GM21447 (cell line): ENCODE measurements around the gene FARP1.
"Not testable (repeated sequence)": the region's sequence is repeated elsewhere in the genome, so short reads cannot be mapped to it uniquely, and the experiment has no call there.

Experiments
- ATAC-seq: cut with Tn5 transposase; IDR thresholded peaks from one replicate; pipeline ENCODE4 v1.9.1; 2021; ENCODE audit not compliant: unreplicated experiment

FARP1 gene

DNA sequence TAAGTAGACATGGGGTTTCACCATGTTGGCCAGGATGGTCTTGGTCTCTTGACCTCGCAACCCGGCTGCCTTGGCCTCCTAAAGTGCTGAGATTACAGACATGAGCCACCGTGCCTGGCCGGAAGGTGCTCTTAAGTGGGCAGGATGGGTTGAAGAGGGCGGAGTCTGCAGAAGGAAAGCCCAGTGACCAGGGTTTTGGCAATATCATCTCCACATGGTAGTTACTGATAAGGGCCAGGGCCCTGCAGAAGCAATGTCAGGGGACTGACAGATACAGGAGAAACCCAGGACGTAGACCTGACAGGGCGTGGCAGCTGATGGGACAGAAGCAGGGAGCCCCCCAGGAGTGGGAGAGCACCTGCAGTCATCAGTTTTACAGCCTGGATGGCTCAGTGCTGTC is 79.9 kb downstream of the FARP1 start:
- no peak for ATAC-seq

DNA sequence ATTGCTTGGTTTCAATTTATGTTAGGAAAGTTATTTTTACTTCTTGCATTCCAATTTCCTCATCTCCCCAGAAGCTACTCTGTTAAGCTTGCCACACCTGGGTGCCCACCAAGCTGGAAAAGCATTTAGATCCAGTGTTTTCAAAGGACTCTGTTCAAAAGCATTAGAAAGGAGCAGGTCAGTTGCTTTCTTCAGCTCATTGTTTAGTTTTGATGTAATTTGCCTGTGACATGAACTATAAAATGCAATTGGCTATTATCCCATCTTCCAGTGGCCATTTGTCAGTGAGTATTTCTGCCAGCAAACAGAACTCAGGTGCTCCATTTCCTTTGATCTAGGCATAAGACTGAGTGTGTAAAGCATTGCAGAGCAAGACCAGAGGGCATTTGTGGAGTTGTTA is 80.8 kb downstream of the FARP1 start:
- no peak for ATAC-seq

DNA sequence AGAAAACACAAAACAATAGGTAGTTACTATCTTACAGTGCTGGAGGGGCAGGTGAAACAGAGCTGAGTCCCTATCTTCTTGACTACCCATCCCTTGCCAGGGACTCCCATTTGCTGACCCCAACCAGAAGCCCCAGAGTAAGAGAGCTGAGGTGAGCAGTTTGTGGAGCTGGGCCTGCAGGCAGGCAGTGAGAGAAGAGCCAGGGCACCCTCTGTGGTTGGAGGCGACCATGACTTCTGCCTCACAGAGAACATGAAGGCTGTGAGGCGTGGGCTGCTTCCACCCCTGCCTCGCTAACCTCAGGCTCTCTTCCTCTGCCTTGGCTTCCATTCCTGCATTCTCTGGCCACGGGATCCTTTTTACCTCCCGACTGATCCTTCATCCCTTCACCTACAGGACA is 81.7 kb downstream of the FARP1 start:
- ATAC-seq, result no peak

DNA sequence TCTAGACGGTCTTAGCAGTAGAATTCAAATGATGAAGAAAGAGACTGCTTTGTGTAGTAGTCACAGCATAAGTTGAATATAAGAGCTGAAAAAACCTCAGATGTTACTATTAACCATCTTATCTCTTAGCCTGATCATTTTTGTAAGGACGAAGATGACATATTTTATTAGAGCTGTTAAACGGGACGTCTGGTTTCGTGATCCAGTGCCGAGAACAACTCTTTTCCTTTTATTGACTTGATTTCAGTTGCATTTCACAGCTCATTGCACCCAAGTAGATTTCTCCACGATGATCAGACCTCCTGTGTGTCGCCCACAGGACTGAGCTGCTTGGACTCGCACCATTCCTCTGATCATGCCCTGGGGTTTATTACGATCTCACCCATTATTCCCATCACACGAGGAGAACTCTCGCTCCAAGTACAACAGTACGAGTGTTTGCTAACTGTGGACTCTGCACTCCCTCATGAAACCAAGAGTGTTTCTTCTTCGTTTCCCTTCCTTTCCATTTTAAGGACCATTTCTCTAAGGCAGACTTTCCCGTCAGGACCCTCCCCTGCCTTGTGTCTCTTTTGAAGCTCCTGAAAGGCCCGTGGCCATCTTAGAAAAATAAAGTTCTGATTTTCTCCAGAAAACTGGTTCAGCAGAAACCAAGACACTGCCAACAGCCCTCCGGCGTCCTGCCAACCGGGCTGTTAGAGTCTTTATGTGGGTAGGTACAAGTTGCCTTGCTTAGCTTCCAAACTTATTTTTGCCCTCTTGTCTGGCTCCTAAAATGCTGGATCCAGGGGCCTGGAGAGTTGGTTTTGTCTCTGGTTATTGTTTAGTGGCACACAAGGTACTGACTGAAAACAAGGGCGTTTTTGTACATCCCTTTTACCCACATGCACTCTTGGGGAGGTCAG is 82.4 kb downstream of the FARP1 start:
- no peak for ATAC-seq

DNA sequence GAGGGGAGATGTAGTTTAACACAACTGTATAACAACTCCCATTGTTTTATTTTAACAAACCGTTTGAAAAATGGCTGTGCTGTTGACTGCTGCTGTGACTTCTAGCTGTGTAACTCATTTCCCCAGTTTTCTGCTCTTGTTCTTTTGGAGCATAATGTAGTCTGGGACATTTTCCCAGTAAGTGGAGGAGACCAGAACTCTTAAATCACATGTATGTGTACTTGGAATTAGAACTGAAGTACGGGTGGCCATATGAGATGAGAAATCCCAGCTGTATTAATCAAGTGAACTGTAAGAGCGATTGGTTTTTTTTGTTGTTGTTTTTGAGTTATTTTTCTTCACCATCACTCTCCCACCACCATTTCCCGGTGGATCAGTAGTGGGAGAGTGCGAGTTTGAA is 83.6 kb downstream of the FARP1 start:
- ATAC-seq, result no peak

DNA sequence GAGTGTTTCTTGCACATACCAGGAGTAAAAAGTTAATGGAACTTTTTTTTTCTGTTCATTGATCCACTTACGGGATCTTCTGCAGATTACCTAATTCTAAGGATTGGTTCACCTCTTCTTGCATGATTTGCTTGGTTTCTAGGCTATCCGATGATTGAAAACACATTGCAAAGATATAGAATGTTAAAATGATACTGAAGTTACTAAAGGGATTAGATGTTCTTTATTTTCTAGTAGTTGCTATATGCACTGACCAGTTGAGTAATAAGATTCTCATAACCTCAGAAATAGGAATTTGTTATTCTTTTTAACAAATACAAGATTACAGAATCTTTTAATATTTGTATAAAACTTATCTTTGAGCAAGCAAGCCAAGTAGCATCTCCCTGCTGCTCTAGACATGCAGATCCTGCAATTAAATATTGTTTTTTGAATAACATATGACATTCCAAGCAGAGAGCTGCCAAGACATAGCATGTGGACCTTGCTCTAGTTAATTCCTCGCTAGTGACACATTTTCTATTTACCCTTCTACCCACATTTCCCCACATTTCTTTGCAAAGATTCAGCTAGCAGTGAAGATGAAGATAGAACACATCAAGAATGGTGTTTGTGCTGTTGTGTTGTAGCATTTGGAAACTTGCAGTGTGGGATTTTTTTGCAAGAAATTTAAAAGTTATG is 85.9 kb downstream of the FARP1 start:
- no peak for ATAC-seq

DNA sequence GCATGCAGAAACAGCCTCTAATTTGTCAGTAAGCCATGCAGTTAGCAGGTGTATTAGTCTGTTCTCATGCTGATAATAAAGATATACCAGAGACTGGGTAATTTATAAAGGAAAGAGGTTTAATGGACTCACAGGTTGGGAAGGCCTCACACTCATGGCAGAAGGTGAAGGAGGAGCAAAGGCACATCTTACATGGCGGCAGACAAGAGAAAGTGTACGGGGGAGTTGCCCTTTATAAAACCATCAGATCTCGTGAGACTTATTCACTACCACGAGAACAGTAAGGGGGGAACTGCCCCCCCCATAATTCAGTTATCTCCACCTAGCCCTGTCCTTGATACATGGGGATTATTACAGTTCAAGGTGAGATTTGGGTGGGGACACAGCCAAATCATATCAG is 87.9 kb downstream of the FARP1 start:
- ATAC-seq, result not testable (repeated sequence)

DNA sequence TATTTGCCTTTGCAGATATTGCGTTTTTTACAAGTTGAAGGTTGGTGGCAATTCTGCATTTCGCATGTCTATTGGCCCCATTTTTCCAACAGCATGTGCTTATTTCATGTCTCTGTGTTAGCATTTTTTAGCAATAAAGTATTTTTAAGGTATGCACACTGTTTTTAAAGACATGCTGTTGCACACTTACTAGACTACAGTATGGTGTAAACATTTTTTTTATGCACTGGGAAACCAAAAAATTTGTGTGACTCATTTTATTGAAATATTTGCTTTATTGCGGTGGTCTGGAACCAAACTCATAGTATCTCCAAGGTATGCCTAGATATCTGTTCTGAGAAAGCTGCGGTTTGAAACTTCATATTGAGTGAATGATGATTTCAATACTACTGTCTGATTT is 89.6 kb downstream of the FARP1 start:
- no peak for ATAC-seq

DNA sequence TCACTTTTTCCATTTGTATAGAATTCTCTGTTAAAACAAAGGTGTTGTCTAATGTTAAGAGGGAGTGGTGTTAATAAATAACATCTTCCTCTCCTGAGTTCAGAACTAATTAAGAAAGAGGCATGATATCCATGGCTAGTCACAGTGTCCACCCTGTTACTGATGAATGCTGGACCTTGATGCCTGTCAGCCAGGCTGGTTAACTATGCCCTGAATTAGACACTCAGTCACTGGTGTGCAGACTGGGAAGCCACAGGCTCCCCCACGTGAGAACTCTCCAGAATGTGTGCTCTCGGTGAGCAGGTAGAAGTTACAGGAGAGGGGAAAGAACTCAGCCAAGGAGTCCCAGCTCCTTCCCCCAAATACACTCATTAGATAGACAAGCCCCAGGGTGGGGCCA is 90.2 kb downstream of the FARP1 start:
- no peak for ATAC-seq

DNA sequence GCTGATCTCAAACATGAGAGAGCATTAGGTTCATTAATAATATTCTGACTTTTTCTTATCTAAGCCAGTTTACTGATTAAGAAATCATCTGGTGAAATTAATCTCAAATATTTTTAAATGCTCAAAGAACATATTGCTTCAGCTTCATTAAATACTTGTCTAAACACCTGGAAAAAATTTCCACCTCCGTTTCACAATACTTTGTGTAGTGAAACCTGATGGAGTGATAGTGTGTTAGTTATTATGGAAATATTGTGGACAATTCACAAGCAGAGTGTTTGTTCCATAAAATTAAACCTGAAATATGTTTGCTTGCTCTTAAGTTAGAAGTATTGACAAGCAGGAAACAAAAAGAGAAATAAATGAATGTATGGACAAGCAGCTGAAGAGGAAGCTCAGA is 91.5 kb downstream of the FARP1 start:
- ATAC-seq, result no peak

DNA sequence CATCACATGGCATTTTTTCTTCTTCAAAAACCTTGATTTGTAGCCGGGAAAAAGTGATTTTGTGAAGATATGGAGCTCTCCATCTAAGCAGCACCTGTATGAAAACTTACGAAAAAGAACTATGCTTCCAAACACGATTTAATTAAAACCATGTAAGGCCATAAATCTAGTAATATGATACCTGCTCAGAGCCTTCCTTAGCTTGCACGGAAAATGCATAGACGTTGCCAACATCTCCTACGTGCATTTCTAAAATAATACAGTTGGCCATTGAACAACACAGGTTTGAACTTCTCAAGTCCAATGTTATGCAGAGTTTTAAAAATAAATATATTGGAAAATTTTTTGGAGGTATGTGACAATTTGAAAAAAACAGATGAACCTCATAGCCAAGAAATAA is 93.3 kb downstream of the FARP1 start:
- no peak for ATAC-seq

DNA sequence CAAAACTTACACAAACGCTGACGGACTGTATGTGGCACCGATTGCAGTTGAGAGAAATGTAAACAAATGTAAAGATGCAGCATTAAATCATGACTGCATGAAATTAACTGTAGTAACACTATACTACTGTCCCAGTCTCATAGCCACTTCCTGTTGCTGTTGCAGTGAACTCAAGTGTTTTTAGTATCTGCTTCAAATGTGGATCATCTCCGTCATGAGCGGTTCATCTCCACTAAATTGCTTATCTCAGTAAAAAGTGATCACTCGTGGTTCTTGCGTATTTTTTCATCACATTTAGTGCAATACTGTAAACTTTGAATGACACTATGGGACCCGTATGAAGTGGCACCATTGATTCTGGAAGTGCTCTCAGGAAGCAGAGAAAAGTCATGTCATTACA is 94.4 kb downstream of the FARP1 start:
- ATAC-seq, result no peak

DNA sequence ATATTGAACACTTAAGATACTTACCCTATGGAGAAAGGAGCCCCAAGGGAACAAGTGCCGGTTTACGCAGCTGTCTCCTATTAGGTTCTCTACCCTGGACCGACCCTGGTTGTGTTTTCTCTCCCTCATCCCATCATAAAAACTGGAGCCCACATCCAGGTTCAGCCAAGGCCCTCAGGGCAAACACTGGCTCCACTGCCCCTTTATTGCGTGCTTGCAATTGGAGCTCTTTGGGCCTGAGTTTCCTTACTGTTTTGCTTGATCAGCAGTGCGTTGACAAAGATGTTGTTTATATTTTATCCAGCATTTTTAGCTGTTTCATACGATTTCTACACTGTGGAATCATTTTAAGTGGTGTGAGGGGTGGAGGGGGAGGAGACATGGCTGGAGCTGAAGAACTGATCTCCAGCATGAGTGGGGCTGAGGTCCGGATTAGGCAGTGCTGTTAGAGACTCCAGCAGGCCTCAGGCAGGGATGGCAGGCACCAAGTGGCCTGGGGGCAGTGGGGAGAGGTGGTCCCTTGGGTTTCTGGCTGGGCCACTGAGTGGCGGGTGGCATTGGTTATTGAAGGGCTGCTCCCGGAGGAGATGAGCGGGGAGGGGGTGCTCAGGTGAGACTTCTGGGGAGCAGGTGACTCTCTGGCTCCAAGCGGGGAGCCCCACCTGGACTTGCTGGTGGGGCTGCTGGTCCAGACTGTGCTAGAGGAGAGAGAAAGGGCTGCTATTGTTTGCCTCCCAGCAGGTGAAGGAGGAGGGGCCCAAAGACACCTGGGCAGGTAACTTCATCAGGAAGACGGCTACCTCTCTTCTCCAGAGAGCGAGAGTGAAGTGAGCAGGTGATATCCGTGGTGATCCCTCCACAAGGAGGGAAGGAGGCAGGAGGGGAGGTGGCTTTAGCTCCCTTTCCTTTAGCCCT is 96.5 kb downstream of the FARP1 start:
- no peak for ATAC-seq

DNA sequence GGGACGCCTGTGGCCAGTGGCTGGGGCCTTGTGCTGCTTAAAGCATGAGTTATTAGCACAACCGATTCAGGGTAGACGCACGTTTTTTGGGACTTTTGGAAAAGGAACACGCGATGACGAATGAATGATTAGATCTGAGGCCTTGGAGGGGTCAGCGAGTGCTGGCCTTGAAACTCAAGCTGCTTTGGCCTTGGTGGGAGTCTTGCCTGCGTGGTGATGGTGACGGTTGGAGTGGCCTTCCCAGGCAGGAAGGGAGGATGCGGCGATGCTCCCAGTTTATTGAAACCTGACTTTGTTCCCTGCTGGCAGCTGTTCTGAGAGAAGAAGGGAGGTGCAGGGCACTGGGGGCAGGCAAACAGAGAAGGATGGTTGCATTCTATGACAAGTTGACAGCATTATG is 97.2 kb downstream of the FARP1 start:
- no peak for ATAC-seq

DNA sequence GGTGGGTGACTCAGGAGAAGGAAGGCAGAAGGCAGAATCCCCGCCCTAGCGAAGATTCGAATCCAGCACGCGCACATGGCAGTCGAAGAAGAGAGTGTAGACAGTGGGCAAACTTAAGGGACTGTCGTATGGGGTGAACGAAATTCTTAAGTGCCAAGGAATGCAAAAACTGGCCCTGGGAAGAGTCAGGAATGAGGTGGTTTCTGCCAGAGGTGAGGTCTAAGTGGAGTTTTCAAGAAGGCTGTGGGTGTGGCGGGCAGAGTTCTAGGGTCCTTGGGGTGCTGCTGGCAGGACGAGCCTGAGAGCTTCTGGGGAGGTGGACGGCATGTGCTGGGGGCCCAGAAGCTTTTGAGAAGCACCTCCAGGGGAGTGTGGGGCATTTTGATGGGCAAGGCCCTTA is 98.1 kb downstream of the FARP1 start:
- ATAC-seq, result no peak

DNA sequence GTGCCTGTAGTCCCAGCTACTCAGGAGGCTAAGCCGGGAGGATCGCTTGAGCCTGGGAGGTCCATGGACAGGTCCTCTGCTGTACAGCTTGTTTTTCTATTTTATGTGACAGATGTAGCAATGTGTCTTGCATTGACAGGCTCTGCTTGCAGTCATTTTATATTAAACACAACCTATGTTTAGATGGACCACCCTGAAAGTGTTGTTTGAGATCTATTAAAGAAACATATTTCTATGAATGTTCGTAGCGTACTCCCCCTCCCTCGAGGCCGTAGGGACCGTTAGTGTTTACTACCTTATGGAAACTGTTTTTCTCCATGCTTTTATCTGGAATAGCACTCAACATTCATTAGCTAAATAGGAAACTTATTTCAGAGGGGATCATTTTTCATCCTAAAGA is 99.1 kb downstream of the FARP1 start:
- no peak for ATAC-seq

DNA sequence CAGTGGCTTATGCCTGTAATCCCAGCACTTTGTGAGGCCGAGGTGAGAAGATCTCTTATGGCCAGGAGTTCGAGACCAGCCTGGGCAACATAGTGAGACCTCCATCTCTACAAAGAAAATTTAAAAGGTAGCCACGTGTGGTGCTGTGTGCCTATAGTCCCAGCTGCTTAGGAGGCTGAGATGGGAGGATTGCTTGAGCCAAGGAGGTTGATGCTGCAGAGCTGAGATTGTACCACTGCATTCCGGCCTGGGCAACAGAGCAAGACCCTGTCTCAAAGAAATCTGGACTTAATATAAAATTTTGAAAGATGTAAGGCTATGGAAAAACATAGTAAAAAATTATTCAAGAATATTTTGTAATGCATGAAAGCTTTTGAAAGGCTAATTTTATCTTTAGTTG is 99.5 kb downstream of the FARP1 start:
- ATAC-seq, result no peak

DNA sequence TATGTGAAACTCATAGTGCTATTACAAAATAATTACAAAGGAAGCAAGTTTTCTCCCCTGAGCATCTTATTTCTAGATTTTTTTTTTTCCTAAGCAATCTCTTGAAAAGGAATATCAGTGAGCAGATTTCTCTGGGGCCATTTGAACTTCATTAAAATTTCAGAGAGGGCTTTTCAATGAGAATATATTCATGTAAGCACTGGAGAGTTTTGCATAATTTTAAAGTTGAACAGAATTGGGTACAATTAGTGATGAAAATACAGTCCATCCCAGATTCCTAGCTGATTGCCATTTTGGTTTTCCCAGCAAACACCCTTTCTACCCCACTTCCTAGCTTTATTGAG is 101.0 kb downstream of the FARP1 start:
- no peak for ATAC-seq

DNA sequence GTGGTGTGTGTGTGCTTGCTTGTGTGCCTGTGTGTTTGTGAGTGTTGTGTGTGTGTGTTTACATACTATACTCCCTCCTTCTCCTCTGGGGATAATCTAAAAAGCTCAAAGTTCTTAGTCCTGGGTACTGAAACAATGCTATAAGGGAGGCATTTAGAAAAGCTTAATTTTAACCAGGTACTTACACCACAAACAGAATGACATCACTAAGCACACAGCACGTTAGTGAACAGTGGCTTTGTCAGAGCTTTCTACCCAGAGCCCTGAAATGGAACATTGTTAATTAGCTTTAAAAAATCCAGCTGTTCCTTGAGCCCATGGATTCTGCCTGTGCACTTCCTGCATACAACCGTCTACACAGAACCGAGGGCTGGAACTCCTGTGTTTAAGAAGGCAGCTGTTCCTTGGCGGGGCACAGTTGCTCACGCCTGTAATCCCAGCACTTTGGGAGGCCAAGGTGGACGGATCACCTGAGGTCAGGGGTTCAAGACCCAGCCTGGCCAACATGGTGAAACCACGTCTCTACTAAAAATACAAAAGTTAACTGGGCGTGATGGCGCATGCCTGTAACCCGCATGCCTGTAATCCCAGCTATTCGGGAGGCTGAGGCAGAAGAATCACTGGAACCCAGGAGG is 103.8 kb downstream of the FARP1 start:
- ATAC-seq, result no peak

DNA sequence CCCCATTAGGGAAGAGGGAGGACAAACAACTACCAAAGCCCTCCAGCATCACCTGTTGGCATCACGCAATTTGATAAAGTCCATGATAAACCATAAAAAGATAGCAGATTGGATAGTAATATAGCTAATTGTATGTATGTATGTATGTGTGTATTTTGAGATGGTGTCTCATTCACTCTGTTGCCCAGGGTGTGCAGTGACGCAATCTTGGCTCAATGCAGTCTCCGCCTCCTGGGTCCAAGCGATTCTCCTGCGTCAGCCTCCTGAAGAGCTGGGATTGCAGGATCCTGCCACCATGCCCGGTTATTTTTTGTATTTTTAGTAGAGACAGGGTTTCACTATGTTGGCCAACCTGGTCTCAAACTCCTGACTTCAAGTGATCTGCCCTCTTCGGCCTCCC is 108.8 kb downstream of the FARP1 start:
- no peak for ATAC-seq

DNA sequence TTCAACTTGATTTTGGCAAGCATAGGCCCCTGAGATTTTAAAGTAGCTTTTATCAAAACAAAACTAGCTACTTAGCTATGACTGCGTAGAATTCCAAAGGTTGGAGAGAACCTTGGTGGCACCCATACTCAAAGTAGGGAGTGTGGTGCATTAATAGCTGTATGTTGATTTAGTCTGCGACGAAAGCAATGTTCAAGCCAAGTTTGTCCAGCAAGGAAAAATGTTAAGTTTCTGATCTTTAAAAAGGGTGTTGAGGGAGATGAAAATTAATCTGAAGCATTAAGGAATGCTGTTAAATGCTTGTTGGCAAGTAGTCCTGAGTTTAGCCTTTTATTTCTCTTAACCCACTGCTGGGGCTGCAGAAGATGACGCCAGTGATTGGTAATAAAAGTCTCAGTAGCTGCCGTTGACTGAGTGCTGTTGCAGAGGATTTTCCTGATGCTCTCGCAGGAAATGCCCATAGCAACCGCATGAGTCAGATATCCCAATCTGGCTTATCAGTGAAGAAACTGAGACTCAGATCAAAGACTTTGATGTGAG is 110.1 kb downstream of the FARP1 start:
- ATAC-seq, result no peak
